ENCODE results near the gene RLN1.
"Not testable (repeated sequence)": the region's sequence is repeated elsewhere in the genome, so short reads cannot be mapped to it uniquely, and the experiment has no call there.

The RLN1 gene, protein sequence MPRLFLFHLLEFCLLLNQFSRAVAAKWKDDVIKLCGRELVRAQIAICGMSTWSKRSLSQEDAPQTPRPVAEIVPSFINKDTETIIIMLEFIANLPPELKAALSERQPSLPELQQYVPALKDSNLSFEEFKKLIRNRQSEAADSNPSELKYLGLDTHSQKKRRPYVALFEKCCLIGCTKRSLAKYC

DNA sequence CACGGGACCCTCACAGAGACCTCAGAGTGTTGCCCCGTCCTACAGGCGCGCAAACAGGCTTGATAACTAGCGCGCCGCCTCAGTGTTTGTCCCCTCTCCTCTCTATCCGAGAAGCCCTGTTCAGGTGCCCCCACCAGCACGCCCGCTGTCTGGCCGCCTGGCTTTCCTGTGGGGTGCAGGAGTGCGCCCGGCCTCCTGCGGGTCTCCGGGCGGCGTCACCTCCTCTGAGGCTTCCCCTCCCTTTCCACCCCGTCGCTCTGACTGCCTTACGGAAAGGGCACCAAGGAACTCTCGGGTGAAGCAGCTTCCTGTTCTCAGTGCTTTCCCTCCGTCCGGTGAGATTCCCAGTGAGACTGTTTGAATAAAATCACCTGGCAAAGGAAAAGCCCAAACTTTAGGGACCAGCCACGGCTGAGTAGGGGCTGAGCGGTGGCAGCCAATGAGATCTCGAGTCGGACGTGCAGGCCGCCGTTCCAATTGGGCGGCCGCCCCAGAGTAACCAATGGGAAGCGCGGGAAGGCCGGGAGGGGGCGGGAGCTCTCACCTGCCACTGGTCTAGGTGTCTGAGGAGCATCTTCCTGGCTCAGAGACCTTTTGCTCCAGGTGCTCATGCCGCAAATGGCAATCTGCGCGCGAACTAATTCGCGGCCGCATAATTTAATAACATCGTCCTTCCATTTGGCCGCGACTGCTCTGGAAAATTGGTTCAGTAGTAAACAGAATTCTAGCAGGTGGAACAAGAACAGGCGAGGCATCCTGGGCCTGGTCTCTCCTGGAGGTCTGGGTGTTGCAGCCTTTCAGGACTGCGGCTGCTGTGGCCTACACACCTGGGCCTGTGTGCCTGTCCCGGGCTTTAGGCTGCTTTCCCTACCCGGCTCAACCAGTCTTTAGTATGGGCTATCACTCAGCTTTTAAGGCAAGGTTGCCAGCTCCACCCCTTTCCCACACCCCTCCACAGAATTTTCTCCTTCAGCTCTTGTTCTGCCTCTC lies at the start of gene RLN1:
Gene RLN1, minus strand, starts transcription at position 885 of the 990 bp plus-strand sequence. Its CDS starts 130 bp downstream, at position 755.
- not testable (repeated sequence) for DNase-seq

DNA sequence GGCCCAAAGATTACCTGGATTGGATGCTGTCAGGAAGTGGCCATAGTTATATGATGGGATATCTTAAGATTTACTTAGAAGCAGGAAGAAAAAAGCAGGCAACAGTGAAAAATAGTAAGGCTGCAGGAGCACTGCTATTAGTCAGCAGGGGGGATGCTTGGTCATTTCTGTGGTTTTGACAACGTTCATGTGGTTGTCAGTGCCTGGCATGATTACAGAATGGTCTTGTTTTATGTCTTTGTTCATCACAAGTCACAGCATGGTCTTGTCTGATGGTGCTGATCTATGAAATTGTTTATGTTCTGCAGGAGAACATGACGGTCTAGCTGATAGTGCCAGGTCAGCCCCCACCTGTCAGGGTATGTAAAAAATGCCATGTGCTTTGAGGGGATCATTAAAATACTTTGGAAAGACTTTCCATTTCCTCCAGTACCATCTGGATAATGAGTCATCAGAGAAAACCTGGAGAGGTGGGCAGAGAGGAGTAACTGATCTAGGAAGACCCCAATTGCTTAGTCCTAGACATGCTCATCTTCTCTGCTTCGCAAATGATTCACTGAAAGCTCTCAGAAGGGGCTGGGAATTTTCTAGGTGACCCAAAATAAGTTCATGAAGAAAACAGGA lies 49.5 kb upstream of the RLN1 start:
- peak in 1 of 2 donors; percentile 8 for DNase-seq

DNA sequence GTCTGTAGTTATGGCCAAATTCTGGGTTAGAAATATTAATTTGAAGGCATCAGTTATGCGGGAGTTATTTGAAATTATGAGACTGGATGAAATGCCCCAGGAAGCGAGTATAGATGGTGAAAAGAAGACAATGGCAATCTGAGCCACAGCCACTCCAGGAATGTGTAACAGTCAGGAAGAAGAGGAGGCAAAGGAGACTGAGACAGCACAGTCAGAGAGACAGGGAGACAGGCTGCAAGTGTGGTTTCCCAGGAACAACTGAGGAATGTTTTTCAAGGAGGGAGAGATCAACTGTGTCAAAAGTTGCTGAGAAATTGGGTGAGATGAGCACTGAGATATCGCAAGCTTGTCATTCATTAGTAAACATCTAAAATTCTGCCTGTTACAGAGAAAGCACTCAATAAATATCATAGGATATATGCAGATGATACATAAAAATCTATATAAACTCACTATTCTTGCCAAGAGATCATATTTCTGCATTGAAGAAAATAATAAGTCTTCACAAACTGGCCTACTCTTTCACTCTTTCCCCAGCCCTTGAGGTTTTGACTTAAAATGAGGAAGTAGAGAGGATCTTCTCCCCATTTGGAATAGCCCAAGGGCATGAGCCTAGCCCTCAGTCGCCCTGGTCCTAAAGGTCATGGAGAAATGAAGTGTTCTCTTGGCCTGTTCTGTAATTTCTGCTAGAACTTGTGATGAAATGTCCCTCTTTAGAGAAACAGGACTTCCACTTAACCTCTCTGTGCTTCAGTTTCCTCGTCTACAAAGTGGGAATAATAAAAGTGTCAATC lies 48.5 kb upstream of the RLN1 start:
- peak; percentile 47 to 64 for DNase-seq

DNA sequence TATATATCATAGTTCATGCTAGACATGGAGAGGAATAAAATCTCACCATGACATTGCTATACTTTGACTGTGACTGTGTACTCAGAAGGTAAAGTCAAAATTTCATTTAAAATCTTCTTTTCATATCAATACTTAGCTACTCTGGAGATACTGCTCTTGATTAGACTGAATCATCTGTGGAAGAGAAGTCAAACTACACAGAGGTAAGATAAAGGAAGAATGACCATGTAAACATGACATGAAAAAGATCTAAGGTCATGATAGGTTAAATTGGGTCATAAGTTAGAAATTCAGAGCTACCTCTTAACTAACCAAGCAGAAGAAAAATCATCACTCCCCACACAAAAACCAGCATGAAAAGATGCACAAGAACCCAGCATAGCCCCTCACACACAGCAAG lies 44.8 kb upstream of the RLN1 start:
- DNase-seq: no peak

DNA sequence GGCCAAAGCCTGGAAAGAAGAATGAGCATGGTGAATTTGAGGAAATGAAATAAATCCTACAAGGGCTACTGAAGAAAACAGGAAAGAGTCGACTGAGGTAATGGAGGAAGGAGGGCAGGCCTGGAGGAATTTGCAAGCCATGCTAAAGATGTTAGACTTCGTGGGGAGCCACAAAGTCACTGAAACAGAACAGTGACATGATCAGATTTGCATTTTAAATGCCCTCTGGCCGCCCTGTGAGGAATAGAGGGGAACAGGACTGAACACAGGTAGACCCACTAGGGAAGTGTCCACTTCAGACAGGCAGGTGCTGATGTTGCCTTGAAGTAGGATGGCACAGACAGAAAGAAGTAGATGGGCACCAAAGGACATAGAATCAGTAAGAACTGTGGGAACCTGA lies 42.8 kb upstream of the RLN1 start:
- no peak for DNase-seq

DNA sequence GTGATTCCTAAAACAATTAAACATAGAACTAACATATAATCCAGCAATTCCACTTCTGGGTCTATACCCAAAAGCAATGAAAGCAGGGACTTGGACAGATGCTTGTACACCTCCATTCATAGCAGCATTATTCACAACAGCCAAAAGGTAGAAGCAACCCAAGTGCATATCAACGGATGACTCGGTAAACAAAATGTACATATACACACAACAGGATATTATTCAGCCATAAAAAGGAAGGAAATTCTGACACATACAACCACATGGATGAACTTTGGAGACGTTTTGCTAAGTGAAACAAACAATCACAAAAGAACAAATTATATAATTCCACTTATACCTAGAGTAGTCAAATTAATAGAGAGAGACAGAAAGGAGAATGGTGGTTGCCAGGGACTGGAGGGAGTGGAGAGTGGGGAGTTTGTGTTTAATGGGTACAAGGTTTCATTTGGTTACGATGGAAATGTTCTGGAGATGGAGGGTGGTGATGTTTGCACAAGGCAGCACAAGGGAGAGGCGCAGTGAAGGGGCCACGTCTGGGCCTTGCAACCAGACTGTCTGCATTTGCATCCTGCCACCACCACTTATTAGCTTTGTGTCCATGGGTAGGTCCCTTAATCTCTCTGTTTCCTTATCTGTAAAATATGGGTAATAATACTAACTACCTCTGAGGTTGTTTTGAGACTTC lies 36.3 kb upstream of the RLN1 start:
- DNase-seq: no peak

DNA sequence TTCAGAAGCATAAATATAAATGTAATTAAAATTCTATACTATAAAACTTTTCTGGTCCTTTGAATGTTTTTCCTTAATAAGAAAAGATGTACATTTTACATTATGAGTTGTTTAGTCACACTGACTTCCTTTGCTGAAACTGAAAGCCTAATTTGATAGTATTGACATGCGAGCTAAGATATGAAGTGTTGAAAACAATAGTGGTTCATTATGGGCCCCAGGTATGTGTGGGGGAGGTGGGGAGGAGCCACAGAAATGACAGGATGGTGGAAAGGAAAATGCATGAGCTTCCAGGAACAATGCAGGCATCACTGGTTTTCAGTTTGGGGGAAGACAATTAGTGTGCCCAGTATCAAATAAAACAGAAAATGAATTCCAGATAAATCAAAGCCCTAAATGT lies 35.4 kb upstream of the RLN1 start:
- DNase-seq: no peak

DNA sequence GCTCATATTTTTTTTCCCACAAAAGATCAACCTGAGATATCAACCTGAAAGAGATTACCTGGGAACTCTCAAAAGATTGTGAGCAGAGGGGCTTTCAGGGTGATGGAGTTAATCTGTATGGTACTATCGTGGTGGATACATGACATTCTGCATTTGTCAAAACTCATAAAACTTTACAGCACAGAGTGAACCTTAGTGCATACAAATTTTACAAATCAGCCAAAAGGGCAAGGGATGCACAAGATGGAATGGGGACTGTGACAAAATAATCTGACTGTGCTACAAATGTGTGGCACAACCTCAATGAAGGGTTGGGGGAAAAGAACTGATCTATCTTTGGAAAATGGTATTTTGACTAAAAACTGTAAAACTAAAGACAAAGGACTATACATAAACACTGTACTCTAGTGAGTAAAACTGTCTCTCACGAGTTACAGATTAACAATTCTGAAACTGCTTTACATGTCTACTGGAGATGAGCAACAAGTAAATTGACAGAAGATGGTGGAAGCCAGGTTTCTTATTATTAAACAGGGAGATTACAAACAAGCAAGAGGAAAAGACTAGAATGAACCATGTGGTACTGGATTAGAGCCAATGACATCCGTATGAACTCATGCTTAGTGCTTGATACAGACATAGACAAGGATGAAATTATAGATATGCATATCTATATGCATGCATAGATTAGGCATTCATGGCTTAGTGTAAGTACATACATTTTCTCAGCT lies 24.8 kb upstream of the RLN1 start:
- no peak for DNase-seq

DNA sequence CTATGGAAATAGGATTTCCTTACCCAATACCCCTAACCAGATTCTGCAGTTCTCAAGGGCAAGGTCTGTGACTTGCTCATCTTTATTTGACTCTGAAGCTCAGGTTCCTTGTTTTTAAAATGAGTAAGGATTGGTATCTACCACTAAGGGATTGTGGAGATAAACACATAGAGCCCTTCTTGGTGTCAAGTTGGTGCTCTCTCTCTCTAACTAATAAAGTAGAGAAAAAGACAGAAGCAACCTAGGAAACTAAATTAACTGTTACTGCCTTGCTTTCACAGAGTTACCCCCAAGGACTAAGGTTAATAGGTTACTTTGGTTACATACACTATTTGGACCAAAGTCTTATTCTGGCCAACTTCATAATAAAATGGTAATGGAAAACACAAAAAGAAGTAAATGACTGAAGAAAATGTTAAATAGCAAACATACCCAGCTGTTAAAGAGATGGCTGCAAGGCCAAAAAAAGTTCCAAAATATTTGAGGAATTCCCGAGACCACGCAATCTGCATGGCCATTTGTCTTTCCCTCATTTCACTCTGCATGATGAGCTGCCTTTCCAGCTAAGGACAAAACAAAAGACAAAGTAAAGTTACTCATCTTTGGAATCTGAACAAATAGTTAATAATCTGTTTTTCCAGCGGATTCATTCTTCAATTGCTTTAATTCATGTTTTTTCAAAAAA lies 21.8 kb upstream of the RLN1 start:
- no peak for DNase-seq

DNA sequence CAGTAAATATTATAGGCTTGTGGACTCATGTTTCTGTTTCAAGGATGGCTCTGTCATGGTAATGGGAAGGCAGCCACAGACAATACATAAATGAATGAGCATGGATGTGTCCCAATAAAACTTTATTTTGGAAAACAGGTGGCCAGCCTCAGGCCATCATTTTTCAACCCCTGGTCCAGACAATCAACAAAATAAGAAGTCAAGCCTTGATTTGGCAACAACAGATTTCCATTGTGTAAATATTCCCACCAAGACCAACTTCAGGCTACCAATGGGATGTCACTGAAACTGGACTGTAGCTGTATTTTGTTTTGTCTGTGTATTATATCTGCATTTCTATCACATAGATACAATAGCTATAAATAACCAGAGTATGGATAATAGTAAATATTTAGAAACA lies 20.7 kb upstream of the RLN1 start:
- DNase-seq: no peak

DNA sequence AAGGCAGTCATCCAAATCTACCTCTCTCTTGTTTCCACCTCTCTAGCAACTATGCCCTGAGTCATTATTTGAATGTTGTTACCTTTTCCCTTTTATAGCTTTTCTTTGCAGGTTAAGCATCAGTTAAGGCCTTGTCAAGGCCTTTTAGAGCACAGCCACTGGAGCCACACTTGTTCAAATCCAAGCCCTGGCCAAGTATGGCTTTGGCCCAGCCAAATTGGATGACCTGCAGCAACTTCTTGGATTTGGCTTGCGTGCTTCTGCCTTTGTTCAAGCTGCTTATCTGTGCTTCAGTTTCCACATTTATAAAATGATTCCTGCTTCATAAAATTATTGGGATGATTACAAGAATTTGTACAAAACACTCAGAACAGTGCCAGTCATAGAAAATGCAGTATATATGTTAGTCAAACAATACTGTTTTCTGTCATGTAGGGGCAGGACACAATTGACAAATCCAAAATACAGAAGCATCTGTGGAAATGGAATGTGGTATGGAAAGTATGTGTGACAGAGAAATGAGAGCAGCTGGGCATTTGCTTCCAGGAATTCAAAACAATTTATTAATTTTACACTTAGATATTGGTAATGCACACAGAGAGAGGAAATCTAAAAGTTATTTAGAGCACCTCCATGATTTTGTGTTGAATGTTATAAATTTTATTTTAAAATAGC lies 17.9 kb upstream of the RLN1 start:
- no peak for DNase-seq

DNA sequence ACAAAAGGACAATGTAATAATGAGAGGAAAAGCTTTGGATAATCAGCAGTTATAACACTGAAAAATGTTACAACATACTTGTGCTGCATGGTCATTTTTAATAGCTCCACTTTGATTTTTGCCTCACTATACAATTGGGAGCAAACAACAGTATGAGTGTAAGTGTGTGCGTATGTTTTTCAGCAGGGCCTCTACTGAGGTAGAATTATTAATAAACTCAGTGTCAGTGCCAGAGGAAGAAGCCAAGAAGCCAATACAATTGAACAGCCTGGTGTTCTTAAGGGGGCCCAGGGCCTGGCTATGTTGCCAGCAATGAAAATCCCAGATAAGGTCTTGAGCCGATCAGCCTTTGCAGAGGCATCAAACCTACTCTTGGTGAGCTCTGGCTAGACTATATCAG lies 16.1 kb upstream of the RLN1 start:
- no peak for DNase-seq

DNA sequence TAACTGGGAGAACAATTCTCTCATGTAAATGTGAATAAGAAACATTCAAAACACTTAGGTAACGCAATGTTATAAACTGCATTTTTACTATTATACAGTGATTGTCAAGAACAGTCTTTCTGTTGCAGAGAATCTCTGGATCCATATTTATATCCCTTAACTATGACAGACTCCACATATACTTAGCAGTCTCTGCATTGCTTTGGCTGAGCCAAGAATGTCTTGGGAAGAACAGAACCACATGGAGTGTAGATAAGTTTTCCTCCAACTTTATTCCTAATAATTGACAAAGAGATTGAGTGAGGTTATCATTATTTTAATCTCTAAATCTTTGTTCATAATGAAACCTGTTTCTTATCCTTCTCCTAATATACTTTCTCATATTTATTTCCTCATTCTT lies 15.6 kb upstream of the RLN1 start:
- DNase-seq: no peak

DNA sequence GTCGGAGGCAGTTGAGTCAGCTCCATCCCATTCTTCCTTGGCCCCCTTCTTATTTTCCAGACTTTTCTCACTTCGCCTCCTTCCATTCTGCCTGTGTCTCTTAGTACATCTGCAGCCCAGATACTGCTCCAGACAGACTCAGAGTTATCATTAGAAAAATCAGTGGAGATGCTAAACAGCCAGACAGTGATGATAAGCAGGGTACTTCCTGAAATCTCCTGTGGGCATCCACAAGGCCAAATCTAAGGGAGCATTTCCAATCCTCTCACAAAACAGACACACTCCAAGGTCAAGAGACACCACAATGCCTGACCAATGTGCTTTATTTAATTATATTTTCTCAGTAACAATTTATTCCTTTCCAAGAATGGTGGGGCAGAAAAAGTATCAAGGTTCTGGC lies 14.5 kb upstream of the RLN1 start:
- no peak for DNase-seq

DNA sequence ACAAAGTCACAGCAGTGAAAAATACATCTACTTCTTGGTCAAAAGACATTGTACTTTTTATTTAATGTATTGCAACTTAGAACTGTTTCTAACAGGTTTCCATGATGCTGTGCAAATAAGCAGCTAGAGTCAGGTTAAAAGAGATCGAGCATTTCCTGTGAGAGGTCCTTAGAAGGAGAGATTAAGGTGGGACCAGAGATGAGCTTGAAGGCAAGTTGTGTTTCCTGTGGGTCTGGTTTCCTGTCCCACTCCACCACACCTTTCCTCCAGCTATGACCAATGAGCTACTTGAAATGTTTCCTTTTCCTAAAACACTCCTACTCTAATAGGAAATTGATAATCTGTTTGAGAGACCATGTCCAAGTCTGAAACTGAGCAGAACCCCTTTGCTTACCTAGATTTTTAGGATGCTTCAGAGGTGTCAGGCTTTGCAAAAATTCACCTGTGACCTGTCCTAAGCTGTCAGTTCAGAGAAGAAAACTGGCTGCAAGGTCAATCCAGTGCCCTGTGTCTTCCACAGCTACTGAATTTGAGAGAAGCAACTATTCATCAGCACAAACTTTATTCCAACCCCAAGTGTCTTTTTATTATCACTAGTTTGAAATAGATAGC lies 13.1 kb upstream of the RLN1 start:
- DNase-seq: no peak

DNA sequence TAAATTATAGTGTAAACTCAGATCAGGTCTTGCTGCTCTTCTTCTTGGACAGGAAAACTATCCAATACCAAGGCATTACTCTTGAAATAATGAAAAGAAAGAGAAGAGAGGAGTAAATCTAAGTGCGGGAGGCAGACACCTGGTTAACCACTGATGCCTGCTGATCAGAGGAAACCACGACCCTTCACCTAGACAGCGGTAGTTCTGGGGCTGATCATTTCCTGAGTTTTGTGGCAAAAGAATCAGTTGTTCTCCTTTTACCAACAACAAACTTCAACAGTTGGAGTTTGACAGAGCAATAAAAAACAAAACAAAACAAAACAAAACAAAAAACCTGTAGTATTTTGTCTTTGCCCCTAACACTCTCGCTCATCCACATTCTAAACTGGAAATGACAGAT lies 3.0 kb downstream of the RLN1 start:
- no peak for DNase-seq

DNA sequence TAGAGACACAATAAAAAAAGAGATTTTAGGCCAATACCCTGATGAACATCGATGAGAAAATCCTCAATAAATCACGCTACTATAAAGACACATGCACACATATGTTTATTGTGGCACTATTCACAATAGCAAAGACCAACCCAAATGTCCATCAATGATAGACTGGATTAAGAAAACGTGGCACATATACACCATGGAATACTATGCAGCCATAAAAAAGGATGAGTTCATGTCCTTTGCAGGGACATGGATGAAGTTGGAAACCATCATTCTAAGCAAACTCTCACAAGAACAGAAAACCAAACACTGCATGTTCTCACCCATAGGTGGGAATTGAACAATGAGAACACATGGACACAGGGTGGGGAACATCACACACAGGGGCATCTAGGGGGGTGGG lies 8.4 kb downstream of the RLN1 start:
- not testable (repeated sequence) for DNase-seq

DNA sequence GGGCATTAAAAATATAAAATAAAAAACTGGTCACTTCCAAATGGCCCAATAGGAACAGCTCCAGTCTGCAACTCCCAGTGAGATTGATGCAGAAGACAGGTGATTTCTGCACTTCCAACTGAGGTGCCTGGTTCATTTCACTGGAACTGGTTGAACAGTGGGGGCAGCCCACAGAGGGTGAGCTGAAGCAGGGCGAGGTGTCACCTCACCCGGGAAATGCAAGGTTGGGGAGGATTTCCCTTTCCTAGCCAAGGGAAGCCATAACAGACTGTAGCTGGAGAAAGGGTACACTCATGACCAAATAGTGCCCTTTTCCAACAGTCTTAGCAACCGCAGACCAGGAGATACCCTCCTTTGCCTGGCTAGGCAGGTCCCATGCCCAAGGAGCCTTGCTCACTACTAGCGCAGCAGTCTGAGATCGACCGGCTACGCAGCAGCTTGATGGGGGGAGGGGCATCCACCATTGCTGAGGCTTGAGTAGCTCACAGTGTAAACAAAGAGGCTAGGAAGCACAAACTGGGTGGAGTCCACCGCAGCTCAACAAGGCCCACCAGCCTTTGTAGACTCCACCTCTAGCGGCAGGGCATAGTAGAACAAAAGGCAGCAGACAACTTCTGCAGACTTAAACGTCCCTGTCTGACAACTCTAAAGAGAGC lies 12.7 kb downstream of the RLN1 start:
- no peak for DNase-seq

DNA sequence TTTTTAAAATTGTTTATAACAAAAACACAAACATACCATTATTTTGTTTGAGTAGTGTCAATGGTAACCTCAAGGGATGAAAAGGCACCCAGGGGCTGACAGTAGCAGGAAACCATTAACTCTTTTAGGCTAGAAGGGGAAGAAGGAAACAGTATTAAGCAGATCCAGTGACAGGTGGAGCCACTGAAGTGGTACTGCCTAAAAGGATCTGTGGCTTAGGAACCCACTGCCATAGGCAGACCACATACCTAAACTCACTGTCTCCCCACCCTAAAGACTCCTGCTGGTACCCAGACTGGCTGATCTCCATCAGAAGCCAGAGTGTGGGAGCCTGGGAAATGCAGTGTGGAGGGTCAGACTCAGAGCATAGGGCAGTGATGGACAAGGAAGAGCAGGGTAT lies 13.5 kb downstream of the RLN1 start:
- no peak for DNase-seq
